ENCODE measurements around the gene NTM.

DNA sequence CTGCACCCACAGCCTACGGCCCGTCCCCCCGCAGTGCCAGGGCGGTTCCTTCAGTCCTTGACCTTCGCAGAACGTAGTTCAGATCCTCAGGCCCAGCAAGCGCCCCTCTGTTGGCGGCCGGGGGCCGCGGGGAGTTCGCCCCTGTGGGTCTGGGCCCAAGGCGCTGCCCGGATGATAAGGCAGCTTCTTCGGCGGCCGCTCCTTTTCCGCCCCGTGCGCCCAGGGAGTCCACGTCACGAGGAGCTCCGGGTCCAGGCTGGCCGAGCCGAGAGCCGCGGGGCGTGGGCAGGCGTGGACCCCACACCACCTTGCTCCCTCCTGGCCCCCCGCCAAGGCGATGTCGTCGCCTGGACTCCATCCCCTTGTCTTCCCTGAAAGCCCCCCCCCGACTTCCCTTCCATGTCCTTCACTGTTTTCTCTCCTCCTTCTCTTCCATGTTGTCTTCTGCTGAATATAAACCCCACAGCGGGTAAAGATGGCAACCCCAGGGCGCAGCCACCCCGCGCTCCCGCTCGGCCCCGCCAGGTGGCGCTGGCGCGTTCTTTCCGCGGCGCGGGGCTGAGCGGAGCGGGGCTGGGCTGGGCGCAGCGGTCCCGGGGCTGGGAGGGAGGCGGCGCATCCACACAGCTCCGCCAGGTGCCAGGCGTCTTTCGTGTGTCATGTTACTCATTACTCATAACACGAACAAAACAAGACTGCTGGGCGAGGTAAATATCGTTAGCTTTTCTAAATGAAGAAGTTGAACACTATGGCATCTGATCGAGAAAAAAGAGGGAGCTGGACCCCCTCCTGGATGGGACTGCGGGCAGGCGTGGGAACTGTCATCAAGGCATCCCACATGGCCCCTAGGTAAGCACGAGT, 321.0 kb downstream of the NTM start:
- TF ChIP-seq CTCF (IDR thresholded peaks at IDR 0.05; ENCODE audit: insufficient read depth, low read length) (no peak), POLR2AphosphoS5 (IDR thresholded peaks at IDR 0.05; ENCODE audit: low read depth) (no peak)
